ENCODE measurements around the gene TMEM132E. TPM values are rescaled to one million over a fixed set of nuclear protein-coding genes. Genes with fewer than 3 reads are reported as not detected.

The TMEM132E gene
- total and polyA plus RNA-seq, 2 of the 8 experiments (the other 6 are each of a cell fraction or from before 2014, with no cell fraction given), result 0.45 to 0.60 TPM

DNA sequence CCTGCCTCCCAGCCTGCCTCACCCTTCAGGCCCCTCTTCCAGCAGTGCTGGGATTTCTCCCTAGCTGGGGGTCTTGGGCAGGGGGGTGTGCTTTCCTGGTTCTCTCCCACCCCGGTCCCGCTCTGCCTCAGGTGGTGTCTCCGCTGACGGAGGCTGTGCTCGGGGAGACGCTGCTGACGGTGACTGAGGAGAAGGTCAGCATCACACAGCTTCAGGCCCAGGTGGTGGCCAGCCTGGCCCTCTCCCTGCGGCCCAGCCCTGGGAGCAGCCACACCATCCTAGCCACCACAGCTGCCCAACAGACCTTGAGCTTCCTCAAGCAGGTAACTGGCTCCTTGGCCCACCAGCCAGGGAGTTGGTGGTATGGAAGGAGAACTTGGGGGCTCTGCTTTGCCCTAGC is 56.5 kb downstream of the TMEM132E start:
- 89% methylated on average over 8 of the region's 8 CpGs; no CpG with 5 or more reads in 1 of the 2 experiments for WGBS, 2 experiments (ENCODE audit: extremely low coverage in 1 of 2, insufficient coverage in 1 of 2, insufficient read length in 1 of 2, insufficient replicate concordance in 2 of 2, low coverage in 1 of 2, low lambda C conversion rate in 2 of 2, missing lambda C conversion rate in 1 of 2)
- Histone ChIP-seq H2BK20ac (ENCODE audit: low read length) (no peak overlapping the region), H2AK5ac (ENCODE audit: low read depth, low read length) (no peak overlapping the region), H2AFZ (ENCODE audit: low read length) (no peak overlapping the region), H2BK12ac (ENCODE audit: low read depth, low read length) (no peak overlapping the region), H3K14ac (ENCODE audit: insufficient read length) (no peak overlapping the region), H3K4me1 (replicated peaks in 1 of 4; ENCODE audit: control insufficient read depth in 3 of 4, insufficient read depth in 4 of 4, low read length in 3 of 4) (peaks cover 0 to 18% (median 2%) of the 10 kb centered on the region in 4 experiments; a peak in 5 of 7 replicates), H4K20me1 (replicated peaks in 1 of 2; ENCODE audit: control insufficient read depth in 1 of 2, insufficient read depth in 2 of 2, low read length in 2 of 2) (no peaks in the 10 kb centered on the region), H3K9me3 (ENCODE audit: insufficient read depth in 2 of 2, low read depth in 1 of 2, low read length in 1 of 2) (no peaks in the 10 kb centered on the region), H3K23ac (ENCODE audit: insufficient read length) (no peak overlapping the region), H3K56ac (replicated peaks; ENCODE audit: insufficient read length, low read depth, low read length) (no peak overlapping the region), H4K5ac (ENCODE audit: insufficient read length, low read depth, low read length) (no peak overlapping the region), H3K27ac (ENCODE audit: low read depth, low read length) (no peak overlapping the region), H3K36me3 (ENCODE audit: control insufficient read depth in 2 of 4, insufficient read depth in 4 of 4, low read length in 3 of 4) (no peaks in the 10 kb centered on the region), H2BK15ac (ENCODE audit: low read length) (no peak overlapping the region), H3K4me3 (ENCODE audit: extremely low read depth in 1 of 4, insufficient read depth in 2 of 4, low read depth in 3 of 4, low read length in 4 of 4) (no peak overlapping the region), H3K4ac (replicated peaks; ENCODE audit: insufficient read length, low read depth, low read length) (no peak overlapping the region), H3K9ac (replicated peaks in 1 of 4; ENCODE audit: extremely low read depth in 1 of 4, low read depth in 3 of 4, low read length in 3 of 4) (no peak overlapping the region), H3K23me2 (ENCODE audit: low read depth, low read length) (no peaks in the 10 kb centered on the region), H3K18ac (ENCODE audit: extremely low read depth, low read length) (no peak overlapping the region), H2BK120ac (replicated peaks; ENCODE audit: low read depth, low read length) (no peak overlapping the region), H3K79me2 (ENCODE audit: control insufficient read depth in 1 of 2, insufficient read depth in 2 of 2, low read length in 2 of 2) (no peaks in the 10 kb centered on the region), H4K91ac (replicated peaks; ENCODE audit: insufficient read length, low read length) (no peak overlapping the region), H4K8ac (ENCODE audit: extremely low read depth, insufficient read depth, low read length) (no peak overlapping the region), H3K27me3 (replicated peaks in 1 of 4; ENCODE audit: control insufficient read depth in 3 of 4, extremely low read depth in 1 of 4, insufficient read depth in 3 of 4, low read length in 3 of 4) (peaks cover 2 to 27% (median 16%) of the 10 kb centered on the region in 4 experiments; a peak in 6 of 7 replicates), H2BK5ac (ENCODE audit: low read depth, low read length) (no peak overlapping the region), H3K4me2 (ENCODE audit: insufficient read depth in 1 of 2, low read depth in 2 of 2, low read length in 2 of 2) (no peak overlapping the region), H3K79me1 (ENCODE audit: low read depth, low read length) (no peaks in the 10 kb centered on the region)
- CTCF ChIA-PET (ENCODE audit: partially characterized antibody), result interaction anchor here (0.9 to 8.0 kb wide), 5 partner anchors 13 to 255 kb away, joined by 3 to 76 read pairs (median 3); no protein-coding TSS in a partner anchor
- FAIRE-seq (no peak), DNase-seq (ENCODE audit: low read depth in 1 of 2, low spot score in 2 of 2) (no peak)
- TF ChIP-seq PHF8 (conservative IDR thresholded peaks at IDR 0.05; ENCODE audit: low read depth, low read length), result no peak
- no peak for TF ChIP-seq CBX5 (IDR thresholded peaks at IDR 0.05; ENCODE audit: low read depth, low read length)
- no peak for TF ChIP-seq KDM4A (IDR thresholded peaks at IDR 0.05; ENCODE audit: low read depth, low read length, severe bottlenecking)
- no peak for TF ChIP-seq GTF2F1 (IDR thresholded peaks at IDR 0.05; ENCODE audit: borderline replicate concordance, low read depth, low read length)
- TF ChIP-seq TEAD4 (IDR thresholded peaks at IDR 0.05; ENCODE audit: low read depth, low read length), result no peak
- no peak for TF ChIP-seq BRCA1 (IDR thresholded peaks at IDR 0.05; ENCODE audit: low read depth, low read length)
- no peak for TF ChIP-seq RXRA (IDR thresholded peaks at IDR 0.05; ENCODE audit: insufficient read depth, low read depth, low read length)
- TF ChIP-seq SP4 (IDR thresholded peaks at IDR 0.05; ENCODE audit: low read length), result no peak
- no peak for TF ChIP-seq SAP30 (IDR thresholded peaks at IDR 0.05; ENCODE audit: insufficient read depth, insufficient replicate concordance, low read length)
- TF ChIP-seq EZH2 (IDR thresholded peaks at IDR 0.05; ENCODE audit: low read depth, low read length, severe bottlenecking), result no peak
- POLR2A ChIA-PET (ENCODE audit: partially characterized antibody), result no interaction called here

Measured in H1 (cell line).